Prostate gland (tissue), 2 donors: Measurements from ENCODE around the gene FLRT3. TPM values are rescaled to one million over a fixed set of nuclear protein-coding genes. Genes with fewer than 3 reads are reported as not detected.

Experiments used
- DNase-seq: peaks from one replicate; pipeline ENCODE4 v3.0.0-alpha.2; 2019; ENCODE audit warnings: low spot score
- H3K27ac ChIP-seq, 2 donors: fragments of 200-600 bp; sonication (generic); 2 replicates each; pipeline ENCODE4 v1.5.1; 2017 to 2019
- H3K27me3 ChIP-seq: fragments of 200-600 bp; sonication (generic); replicated peaks from 2 replicates; pipeline ENCODE4 v1.5.1; 2019; ENCODE audit not compliant: insufficient read depth
- H3K36me3 ChIP-seq, 2 donors: fragments of 200-600 bp; sonication (generic); 1 replicate in 1 of 2; 2 replicates in 1 of 2; pipeline versions ENCODE4 v1.5.1 to v1.8.1; 2017 to 2019
- H3K4me1 ChIP-seq: fragments of 200-600 bp; sonication (generic); replicated peaks from 2 replicates; pipeline ENCODE4 v1.5.1; 2019
- H3K4me3 ChIP-seq, 2 donors: fragments of 200-600 bp; sonication (generic); 2 replicates each; pipeline ENCODE4 v1.5.1; 2017 to 2019
- H3K9me3 ChIP-seq: fragments of 200-600 bp; sonication (generic); 2 replicates; pipeline ENCODE4 v1.5.1; 2017
- POLR2A ChIP-seq: fragments of 450-650 bp; IDR thresholded peaks from one replicate; pipeline ENCODE4 v1.6.1; 2016; ENCODE audit warnings: antibody characterized with exemption, mild to moderate bottlenecking
- POLR2AphosphoS5 ChIP-seq: sonication (generic); formaldehyde crosslinking; IDR thresholded peaks from one replicate; pipeline ENCODE4 v1.6.1; 2017; ENCODE audit warnings: antibody characterized with exemption
- WGBS: methylation state at CpG from one replicate; pipeline ENCODE4 v1.1.5; 2018; 5-methylcytosine and 5-hydroxymethylcytosine counted together
- intact Hi-C: fragments of 100-400 bp; cut with DNase I; formaldehyde crosslinking; loops from one replicate; pipeline ENCODE4 v1.14.2; 2022
- total RNA-seq, 2 donors: library from RNA; depleted of rRNA; stranded (reverse); fragments of >200 nt; gene quantifications; one replicate each; pipeline ENCODE4 v1.1.0, GENCODE V29; 2016
- TF ChIP-seq, protein P1 (sequence below), 4 experiments: fragments of 200-600 bp in 2 of 4; fragments of 450-650 bp in 2 of 4; sonication (generic) in 2 of 4; IDR thresholded peaks; 1 replicate in 3 of 4; 2 replicates in 1 of 4; pipeline ENCODE4 v1.5.1; 2016 to 2019; ENCODE audit warnings: antibody characterized with exemption in 4 of 4, mild to moderate bottlenecking in 2 of 4, moderate library complexity in 2 of 4

The FLRT3 gene
- total RNA-seq, 2 donors from 2014 or later: 22.2 to 43.0 TPM

DNA sequence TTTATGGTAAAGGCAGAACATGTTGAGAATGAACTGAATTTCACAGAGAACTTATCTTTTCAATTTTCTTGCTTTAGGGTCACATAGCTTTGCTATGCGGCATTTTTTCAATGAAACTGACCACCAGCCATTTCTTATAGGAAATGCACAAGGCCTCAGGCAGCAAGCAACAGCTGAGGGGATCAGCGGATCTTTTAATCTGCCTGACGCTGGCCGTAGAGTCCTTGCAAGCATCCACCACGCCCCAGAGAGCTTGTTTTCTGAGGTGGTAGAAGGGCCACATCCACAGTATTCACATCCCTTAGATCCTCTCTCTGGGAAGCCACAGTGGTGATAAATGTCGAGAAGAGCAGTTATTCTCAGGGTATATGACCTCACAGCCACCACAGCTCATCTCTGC lies 34.3 kb downstream of the FLRT3 start:
- intact Hi-C loops: no loop called here
- 95% methylated on average over 6 of the region's 6 CpGs for WGBS
- DNase-seq: no peak
- Histone ChIP-seq H3K9me3 (no peaks in the 10 kb centered on the region), H3K4me3 (no peak overlapping the region), H3K36me3 (no peaks in the 10 kb centered on the region), H3K27ac (no peak overlapping the region), H3K27me3 (no peaks in the 10 kb centered on the region), H3K4me1 (no peaks in the 10 kb centered on the region)
- TF ChIP-seq POLR2A: no peak
- TF ChIP-seq, protein P1, sequence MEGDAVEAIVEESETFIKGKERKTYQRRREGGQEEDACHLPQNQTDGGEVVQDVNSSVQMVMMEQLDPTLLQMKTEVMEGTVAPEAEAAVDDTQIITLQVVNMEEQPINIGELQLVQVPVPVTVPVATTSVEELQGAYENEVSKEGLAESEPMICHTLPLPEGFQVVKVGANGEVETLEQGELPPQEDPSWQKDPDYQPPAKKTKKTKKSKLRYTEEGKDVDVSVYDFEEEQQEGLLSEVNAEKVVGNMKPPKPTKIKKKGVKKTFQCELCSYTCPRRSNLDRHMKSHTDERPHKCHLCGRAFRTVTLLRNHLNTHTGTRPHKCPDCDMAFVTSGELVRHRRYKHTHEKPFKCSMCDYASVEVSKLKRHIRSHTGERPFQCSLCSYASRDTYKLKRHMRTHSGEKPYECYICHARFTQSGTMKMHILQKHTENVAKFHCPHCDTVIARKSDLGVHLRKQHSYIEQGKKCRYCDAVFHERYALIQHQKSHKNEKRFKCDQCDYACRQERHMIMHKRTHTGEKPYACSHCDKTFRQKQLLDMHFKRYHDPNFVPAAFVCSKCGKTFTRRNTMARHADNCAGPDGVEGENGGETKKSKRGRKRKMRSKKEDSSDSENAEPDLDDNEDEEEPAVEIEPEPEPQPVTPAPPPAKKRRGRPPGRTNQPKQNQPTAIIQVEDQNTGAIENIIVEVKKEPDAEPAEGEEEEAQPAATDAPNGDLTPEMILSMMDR (IDR thresholded peaks at IDR 0.05): no peak
- no peak for TF ChIP-seq POLR2AphosphoS5

DNA sequence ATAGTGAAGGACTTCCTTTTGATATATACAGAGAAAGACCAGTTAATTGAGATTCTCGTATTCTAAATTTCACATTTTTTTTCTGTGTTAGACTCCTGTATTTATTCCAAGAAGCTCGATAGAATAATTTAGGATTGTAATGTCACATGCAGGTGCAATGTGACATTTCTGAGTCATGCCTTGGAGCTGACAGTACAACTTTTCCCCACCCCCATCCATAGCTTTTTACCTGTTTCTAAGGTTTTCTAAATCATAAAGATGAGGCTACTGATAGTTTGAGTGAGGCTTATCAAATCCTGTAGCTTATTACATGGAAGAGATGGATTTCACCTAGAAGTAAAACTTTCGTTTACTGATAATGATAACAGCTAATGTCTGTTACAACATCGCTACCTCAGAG lies 37.6 kb downstream of the FLRT3 start:
- TF ChIP-seq POLR2AphosphoS5: no peak
- TF ChIP-seq, protein P1 (IDR thresholded peaks at IDR 0.05): no peak
- no peaks in the 10 kb centered on the region for H3K9me3 ChIP-seq
- no peaks in the 10 kb centered on the region for H3K4me1 ChIP-seq
- intact Hi-C loops: no loop called here
- H3K36me3 ChIP-seq: no peaks in the 10 kb centered on the region
- no peak overlapping the region for H3K4me3 ChIP-seq
- H3K27me3 ChIP-seq: no peaks in the 10 kb centered on the region
- DNase-seq: no peak
- H3K27ac ChIP-seq: no peak overlapping the region
- WGBS: 89% methylated on average over 4 of the region's 4 CpGs

DNA sequence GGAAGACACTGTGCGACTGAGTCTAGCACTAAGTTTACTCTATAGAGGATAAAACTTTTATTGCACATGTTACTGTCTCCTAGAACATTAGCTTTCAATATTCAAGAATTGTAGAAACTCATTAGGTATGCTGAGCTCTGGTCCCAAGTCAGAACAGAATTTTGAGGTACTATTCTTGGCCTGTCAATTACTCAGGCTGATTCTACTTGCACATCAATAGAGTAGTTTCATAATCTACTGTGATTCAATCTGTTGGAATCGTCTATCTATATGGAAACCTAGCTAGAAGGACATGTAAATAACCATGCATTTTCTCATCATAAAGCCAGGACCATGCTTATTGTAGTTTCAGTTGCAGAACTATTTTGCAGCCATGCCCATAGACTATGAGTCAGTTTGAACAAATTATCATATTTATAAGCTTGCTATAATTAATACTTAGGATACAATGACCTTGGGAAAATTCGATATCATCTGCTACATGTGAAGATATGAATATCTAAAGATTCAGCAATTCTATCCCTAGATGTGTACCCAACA lies 41.6 kb downstream of the FLRT3 start:
- intact Hi-C loops: no loop called here
- H3K36me3 ChIP-seq: no peaks in the 10 kb centered on the region
- no peaks in the 10 kb centered on the region for H3K4me1 ChIP-seq
- DNase-seq: no peak
- no peak overlapping the region for H3K27ac ChIP-seq
- no peak overlapping the region for H3K4me3 ChIP-seq
- TF ChIP-seq POLR2A (no peak), POLR2AphosphoS5 (no peak)
- TF ChIP-seq, protein P1 (IDR thresholded peaks at IDR 0.05): no peak
- WGBS: 59% methylated on average over 3 of the region's 3 CpGs
- H3K9me3 ChIP-seq: no peaks in the 10 kb centered on the region
- no peaks in the 10 kb centered on the region for H3K27me3 ChIP-seq

DNA sequence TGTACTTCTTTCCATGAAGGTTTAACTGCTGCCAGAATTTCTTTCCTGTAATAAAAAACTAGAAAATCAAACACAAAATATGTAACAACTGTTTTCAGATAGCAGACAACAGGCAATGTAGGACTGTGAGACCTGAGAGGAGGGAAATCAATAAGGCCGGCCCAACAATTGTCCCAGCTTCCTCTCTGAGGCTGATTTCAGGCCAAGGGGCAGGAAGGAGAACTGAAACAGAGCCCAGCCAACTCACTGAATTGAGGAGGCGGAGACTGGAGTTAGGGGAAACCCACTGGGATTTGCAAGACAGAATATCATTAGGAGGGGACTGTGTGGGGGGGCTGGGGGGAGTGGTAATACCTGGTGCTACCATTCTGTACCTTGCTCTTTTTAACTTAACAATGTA lies 42.2 kb downstream of the FLRT3 start:
- H3K9me3 ChIP-seq: no peaks in the 10 kb centered on the region
- WGBS: 42% methylated on average over 2 of the region's 2 CpGs
- intact Hi-C loops: no loop called here

DNA sequence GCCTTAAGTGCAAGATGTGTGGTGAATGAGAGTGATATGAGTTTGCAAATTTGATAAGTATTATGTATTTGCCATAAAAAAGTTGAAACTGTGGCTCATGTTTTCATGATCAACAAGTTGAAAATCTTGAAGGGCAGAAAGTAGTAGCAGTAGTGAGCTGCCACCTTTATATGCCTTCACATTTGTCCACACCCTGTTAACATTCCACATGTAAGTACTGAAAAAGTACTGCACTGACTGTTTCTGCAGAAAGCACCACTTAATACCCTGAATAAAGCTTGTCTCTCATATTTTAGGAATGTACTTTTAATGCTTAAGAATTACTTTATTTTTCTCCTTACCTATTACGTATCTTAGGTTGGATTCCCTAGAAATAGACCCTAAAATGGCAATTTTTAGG lies 45.9 kb downstream of the FLRT3 start:
- Histone ChIP-seq H3K27me3 (no peaks in the 10 kb centered on the region), H3K9me3 (no peaks in the 10 kb centered on the region), H3K4me1 (no peaks in the 10 kb centered on the region), H3K27ac (no peak overlapping the region), H3K36me3 (no peaks in the 10 kb centered on the region), H3K4me3 (no peak overlapping the region)
- no peak for DNase-seq
- no peak for TF ChIP-seq POLR2A
- TF ChIP-seq POLR2AphosphoS5: no peak
- TF ChIP-seq, protein P1 (IDR thresholded peaks at IDR 0.05): no peak
- intact Hi-C loops: no loop called here
- WGBS: 93% methylated on average over 1 of the region's 1 CpG

More for the DNA sequence above, 42.2 kb downstream of the FLRT3 start:
- no peak for DNase-seq
- TF ChIP-seq, protein P1 (IDR thresholded peaks at IDR 0.05): no peak
- TF ChIP-seq POLR2AphosphoS5 (no peak), POLR2A (no peak)
- no peaks in the 10 kb centered on the region for H3K27me3 ChIP-seq
- no peaks in the 10 kb centered on the region for H3K36me3 ChIP-seq
- no peak overlapping the region for H3K27ac ChIP-seq
- no peaks in the 10 kb centered on the region for H3K4me1 ChIP-seq
- no peak overlapping the region for H3K4me3 ChIP-seq
